ENCODE results near the gene STK4.

The STK4 gene

DNA sequence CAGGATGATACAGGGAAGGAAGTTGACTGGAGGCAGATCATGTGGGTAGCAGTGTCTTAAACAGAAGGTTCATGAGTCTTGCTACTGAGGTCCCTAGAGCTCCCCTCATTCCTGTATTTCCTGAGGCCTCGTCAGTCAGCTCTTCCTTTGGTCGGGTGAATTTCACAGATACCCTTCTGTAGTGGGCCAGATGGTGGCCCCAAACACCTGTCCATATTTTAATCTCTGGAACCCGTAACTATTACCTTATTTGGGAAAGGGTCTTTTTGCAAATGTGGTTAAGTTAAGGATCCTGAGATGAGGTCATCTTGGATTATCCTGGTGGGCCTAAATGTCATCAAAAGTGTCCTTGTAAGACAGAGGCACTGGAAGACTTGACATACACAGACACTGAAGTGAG, 125.1 kb downstream of the STK4 start:
- no peak for DNase-seq

DNA sequence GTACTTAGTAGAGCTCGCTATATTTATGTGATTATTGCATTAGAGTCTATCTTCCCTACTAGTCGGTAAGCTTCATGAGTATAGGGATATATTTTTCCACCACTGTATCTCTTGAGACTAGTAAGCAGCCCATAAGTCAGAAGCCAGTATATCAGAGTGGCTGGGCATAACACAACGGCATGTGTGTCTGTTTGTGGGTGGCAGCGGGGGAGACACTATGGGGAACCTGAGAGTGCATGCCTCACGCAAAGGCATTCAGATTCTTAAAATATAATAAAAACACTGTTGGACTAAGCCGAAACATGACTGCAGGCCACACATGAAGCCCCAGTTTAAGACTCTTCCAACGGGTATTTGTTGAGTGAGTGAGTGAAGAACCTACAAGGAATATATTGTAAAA, 126.6 kb downstream of the STK4 start:
- DNase-seq: no peak

DNA sequence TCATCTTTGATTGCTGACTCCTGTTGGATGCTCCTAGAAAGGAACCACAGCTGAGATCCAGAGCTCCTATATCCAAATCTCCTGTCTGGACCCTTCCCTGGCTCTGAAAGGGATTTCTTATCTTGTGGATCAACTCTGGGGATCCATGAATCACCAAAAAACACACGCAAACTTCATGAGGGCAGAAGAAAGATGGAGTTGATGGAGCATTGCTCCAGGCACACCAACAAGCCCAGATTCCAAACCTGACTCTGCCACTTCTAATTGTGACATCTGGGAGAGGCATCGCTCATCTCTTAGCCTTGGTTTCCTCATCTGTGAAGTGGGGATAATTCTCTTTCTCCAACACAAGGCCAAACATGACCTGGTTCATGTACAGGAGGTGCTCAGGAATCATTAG, 127.9 kb downstream of the STK4 start:
- DNase-seq: no peak

DNA sequence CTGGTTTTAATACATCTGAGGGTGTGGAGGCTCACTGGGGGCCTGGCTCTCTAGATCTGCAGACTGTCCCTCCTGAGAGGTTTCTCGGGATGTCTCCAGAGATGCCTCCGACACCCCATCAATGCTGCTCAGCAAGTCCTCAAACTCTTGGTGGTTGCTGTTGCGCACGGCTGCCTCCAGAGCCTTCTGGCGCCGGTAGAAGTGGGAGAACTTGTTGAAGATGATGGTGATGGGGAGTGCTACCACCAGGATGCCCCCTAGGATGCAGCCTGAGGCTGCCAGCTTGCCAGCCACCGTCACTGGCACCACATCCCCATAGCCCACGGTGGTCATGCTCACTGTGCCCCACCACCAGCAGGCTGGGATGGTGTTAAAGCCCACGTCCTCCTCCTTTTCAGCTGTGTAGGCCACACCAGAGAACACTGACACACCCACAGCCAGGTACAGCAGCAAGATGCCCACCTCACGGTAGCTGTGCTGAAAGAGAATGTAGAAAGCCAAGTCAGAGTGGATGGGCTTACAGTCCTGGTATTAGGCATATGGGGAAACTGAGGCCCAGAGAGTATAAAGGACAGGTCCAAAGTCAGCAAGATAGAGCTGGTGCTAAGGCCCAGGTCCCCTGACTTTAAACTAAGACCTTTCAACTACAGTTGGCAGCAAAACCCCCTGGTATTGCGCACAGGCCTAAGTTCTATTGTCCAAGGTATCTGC, 128.7 kb downstream of the STK4 start:
- DNase-seq: no peak

DNA sequence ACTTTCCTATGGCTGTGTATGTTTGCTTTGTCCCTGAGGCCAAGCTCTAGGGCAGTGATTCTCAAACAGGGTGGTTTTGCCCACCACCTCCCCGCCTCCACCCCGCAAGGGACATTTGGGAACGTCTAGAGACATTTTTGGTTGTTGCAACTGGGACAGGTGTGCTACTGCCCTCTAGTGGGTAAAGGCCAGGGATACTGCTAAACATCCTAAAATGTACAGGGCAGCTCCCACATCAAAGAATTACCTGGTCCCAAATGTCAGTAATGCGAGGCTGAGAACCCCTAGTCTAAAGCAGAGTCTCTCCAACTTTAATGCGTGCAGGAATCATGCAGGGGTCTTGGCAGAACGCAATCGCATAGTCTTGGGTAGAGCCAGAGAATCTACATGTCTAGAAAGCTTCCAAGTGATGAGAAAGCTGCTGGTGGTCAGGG, 129.5 kb downstream of the STK4 start:
- DNase-seq: peak; percentile 72

DNA sequence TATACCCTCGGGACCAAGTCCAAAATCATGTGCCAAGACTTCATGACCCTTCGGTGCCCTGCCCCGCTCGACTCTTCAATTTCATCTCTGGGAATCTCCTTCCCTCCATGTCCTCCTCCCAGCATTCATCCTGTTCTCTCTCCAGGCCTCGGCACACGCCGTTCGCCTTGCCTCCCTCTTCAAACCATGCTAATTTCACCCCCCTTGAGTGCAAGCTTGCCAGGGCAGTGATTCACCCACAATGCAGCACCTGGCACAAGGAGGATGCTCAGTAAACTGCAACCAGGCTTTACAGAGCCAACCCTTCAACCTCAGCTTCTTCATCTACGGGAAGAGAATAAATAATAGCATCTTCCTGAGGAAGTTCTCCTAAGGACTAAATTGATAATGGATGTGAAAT, 130.5 kb downstream of the STK4 start:
- no peak for DNase-seq

DNA sequence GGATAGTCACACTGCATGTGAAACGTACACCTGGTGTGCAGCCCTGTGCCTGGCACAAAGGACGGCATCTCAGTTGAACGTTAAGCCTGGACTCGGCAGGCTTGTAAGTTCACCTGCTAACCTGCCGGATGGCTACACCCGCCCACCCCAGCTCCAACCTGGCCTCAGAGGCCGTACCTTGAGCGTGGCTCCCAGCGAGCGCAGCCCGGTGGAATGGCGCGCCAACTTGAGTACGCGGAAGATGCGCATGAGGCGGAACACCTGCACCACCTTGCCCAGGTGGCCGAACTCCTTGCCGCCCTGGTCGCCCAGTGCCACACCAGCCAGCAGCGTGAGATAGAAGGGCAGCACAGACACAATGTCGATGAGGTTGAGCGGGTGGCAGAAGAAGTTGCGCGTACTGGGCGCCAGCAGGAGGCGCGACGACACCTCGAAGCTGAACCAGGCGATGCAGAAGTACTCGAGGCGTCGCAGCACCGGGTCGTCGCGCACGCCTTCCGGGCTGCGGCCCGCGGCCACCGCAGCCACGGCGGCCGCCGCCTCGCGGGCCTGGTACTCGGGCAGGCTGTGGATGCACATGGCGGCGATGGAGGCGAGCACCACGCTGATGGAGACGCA, 131.3 kb downstream of the STK4 start:
- DNase-seq: peak; percentile 59

DNA sequence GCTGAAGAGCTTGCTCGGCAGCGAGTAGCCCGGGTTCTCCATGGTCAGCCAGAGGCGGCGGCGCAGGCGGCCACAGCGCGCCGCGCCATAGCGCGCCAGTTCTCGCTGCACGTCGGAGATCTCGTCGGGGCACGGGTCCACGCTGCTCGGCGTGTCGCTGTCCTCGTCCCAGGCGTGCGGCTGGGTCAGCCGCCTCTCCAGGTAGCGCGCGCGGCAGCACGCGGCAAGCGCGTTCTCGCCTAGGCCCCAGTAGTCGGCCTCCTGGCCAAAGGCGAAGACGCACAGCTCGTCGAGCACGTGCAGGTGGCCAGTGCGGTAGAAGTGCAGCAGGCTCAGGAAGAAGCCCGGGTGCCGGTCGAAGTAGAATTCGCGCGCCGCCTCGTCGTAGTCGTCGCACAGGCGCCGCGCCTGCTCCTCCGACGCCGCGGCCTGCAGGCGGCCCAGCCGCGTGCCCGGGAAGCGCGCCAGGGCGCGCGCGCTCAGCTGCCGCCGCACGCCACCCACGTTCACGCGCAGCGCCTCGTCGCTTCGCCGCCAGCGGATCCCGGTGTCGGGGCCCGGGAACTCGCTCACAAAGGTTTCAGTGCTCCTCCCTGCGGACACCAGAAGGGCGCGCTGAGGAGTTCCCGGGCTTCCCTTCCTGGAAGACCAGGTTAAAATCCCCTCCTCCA, 131.9 kb downstream of the STK4 start:
- no peak for DNase-seq

DNA sequence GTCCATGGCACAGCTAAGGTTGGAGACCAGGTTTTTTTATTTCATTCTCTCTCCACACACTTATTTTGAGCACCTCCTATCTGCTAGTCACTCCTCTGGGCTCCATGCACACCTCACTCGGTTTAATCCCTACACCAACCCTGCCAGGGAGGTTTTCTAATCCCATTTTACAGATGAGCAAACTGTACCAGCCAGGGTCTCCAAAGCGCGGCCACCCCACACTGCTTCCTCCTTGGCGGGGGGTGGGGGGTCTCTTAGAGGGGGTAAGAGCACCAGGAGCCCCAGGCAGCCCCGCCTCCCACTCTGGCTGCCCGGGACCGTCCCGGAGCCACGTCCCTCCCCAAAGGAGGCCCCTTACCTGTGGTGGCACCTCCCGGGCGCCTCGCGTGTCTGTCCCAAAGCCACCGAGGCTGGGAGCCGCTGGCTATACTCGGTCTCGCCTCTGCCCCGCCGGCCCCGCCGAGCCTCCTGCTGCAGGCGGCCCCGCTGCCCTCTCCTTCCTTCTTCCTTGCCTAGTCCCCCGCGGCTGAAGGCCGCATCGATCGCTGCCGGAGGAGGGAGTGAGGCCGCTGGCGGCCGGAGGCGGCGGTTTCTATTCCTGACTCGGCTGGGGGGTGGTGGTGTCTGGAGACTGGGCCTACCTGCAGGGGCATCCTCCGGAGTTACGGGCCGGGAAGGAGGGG, 134.4 kb downstream of the STK4 start, which contains the start of gene KCNS1:
KCNS1 (minus strand) TSS at position 565 of the 683 bp plus-strand sequence. CDS start 1,891 bp downstream, outside the sequence.
- DNase-seq: no peak

DNA sequence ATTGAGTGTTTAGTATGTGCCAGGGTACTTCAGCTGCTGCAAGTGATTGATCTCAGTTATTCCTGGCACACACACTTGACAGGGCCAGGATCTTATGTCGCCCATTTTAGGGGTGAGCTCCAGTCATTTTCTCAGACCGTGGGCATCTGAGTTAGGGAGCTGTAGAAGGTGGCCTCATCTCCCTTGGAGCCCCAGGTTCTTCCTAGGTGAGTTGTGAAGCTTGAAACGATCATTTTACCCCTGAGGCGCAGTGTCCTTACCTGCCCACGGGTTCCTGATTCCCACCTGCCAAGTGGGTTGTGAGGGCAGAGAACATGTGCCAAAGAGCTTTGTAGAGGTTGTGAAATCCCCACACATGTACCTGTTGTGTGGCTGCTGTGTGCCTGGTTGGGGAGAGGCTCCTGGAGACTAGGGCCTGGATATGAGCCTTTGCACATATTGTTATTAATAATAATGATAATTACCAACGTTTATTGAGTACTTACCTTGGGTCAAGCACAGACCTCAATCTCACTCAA, 135.1 kb downstream of the STK4 start:
- DNase-seq: no peak

DNA sequence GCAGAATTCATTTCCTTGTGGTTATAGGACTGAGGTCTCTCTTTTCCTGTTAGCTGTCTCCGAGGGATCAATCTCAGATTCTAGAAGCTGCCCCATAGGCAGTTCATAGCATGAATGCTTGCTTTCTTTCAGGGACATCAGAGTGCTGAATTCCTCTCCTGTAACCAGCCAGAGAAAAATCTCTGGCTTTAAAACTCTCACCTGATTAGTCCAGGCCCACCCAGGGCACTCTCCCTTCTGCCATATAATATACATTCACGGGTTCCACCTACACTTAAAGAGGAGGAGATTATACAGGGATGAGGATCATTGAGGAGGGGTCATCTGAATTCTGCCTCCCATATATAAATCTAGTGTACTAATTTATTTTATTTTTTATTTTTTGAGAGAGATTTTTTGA, 136.8 kb downstream of the STK4 start:
- no peak for DNase-seq

DNA sequence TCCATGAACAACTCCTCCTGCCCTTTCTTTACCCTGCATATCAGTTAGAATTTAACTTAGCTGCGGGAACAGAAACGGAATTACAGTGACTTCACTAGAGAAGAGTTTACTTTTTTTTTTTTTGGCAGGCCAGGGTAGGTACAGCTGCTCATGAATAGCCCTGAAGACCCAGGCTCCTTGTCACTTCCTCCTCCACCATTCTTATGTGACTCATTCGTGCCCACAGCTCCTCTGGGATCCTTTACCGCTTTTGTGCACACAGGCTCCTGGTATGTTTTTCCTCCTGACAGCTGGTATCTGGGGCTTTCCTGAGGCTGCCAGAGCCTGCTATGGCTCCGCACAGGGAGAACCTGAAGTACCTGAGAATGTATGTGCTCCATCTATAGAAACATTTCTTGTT, 138.5 kb downstream of the STK4 start:
- no peak for DNase-seq

DNA sequence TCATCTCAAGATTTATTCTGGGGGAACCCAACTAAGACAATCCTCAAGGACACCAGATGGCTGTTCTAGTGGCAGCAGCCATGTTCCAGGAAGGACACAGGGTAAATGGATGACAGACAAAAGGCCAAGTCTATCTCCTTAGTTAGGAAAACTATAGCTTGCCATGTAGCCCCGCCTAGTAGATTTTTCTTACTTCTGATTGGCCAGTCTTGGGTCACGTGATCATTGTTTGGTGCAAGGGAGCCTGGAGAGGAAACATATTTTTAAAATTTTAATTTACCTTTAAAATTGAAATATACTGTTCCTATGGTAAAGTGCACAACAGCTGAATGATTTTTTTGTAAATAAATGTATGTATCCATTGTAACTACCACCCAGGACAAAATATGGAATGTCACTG, 139.0 kb downstream of the STK4 start:
- no peak for DNase-seq

DNA sequence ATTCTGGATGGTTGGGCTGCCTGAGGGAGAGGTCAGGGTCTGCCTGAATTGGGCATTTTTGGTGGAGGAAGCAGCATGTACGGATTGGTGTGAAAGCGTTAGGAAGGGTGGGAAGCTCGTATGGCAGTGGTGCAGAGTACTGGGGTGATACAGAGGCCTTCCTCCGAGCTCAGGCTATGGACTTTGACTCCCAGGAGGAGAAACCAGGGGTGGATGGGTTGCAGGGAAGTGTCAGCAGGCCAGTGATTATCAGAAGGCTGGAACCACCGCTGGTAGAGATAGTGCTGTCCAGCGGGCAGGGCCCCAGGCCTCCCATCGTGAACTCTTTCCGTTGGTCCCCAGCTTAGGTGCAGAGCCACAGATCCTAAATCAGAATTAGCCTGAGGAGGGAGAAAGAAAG, 143.3 kb downstream of the STK4 start:
- no peak for DNase-seq

DNA sequence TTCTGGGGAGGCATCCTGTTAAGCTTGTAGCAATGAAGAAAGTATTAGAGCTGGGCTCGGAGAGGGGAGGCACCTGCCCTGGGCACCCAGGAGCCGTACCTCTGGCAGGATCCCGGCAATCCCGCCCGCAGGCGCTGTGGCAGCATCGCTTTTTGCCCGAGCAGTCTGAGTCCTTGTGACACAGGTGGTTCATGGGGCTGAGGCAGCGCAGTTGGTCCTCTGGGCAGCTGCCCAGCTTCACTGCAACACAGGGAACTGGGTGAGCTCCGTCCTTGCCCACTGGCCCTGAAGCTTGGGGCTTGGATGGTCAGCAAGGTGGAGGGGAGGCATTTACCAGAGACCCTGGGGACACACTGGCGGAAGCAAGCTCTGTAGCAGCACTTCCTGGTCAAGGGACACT, 144.0 kb downstream of the STK4 start:
- no peak for DNase-seq

DNA sequence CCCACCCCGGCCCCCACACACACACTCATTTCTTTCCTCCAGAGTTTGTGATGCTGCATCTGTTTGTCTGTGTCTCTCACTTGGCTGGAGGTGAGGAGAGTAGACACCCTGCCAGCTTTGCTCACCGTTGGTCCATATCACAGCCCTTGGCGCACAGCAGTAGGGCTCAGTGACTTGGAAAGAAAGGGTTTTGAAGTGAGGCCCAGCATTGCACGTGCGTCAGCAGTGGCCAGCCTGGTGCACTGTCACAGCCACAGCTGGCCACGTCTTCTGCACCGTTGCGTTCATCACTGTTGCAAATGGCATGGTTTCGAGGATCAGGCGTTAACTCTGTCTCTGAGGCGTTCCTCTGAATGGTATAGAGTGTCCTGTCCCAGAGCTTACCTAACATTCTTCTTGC, 145.0 kb downstream of the STK4 start:
- no peak for DNase-seq

DNA sequence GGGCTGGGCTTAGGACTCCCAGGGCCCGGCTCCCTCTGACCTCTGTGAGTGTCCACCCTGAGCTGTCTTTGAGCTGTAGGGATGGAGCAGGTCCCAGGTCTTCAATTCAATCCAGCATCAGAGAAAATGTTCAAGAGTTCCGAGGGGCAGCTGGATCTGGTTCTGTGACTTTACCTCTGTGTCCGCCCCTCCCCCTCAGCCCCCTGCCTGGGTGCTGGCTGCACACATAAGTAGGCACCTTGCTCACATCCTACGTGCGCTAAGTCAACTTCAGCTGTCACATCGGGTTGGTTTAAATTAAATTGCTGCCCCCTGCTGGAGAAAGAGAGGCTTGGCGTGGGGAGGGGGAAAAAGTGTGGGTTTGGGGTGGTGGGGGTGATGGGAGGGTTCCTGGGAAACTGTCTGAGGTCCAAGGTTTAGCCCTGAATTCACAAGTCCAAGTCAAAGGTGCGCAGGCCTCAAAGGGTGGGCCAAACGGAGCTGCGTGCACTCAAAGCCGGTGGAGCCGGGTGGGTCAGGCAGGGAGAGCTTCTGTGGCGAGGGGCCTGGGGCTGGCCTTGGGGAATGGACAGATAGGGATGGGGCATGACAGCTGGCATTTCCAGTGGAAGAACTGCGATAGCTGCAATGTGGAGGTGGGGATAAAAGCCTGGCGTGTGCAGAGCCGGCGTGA, 145.6 kb downstream of the STK4 start:
- peak; percentile 30 for DNase-seq

DNA sequence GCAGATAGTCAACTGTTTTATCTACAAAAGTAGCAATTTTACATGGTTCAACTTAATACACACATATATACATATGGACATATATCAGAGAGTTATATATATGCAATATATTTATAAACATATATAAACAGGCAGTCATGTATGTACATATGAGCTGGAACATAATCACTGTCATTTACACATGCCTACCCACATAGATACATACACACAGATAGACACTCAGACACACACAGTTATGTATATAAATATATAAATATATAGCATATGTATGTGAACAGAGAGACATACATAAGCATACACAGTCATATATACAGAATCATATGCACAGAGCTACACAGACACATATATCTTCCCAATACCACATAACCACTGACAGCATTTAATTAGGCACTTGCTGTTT, 146.4 kb downstream of the STK4 start:
- no peak for DNase-seq

DNA sequence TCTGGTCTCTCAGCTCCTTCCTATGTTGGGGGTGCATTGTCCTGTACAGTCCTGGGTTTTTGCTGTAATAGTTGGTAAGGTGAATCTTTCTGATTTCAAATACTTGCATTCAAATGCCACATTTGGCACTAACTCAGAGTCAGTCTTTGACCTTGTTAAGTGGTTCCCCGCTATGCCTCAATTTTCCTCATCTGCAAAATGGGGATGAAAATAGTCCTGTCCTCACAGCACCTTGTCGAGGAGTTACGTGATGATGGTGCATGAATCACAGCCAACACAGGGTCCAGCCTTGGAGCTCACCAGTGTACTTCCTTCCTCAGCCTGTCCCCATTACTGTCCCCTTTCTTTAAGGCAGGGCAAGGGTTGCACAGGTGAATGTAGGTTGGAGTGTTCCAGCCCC, 147.6 kb downstream of the STK4 start:
- no peak for DNase-seq

DNA sequence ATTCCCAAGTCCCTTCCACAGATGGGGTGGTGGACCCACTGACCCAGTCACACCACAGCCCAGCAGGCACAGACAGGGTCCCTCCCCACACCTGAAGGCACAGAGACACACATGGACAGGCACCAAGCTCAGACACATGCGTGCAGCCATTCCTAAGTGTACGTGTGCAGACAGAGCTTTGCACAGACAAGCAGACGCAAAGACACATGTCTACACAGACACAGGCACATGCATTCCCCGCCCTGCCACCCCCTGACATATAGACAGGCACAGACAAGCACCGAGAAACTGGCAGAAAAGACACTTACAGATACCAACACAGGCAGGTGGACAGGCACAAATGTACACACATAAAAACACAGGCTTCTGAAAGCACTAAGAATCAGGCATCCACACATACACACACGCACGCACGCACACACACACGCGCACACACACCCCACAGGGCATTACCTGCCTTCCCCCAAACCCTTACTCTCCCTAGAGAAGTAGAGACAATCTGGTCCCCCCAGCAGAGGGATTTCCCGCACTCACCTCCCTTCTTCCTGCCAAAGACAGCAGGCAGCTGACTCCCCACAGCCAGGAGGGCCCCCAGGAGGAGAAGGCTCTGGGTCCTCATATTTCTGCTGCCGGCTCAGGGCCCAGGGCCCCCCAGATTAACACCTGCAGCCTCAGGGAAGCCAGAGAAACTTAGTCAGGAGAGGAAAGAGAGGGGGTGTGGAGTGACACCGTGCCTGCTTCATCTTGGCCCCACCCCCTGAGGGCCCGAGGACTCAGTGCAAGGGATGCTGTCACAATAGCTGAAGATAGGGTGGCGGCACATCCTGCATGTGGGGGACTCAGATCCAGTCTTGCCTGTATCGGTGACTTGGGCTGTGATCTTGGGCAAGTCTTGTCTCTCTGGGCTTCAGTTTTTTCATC, 148.4 kb downstream of the STK4 start, which contains the start of gene WFDC5:
WFDC5 (minus strand) TSS at position 710 of the 921 bp plus-strand sequence; CDS start at position 619, 91 bp downstream.
- DNase-seq: no peak

DNA sequence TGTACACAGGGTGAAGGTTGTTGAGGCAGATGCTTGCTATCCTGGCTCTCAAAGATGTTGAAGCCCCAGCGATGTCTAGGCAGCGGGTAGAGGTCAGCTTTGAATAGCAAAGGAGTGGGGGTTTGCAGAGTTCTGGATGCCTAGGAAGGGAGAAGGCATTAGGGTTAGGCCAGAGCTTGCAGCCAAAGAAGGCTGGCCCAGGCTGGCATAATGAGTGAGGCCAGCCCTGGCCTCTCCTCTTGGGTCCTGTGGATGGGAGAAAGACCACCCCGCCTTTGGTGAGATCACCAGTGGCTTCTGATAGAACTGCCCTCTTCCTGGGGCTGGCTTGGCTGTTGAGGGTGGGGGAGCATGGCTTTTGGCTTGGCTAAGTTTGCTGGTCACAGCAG, 149.1 kb downstream of the STK4 start:
- no peak for DNase-seq

DNA sequence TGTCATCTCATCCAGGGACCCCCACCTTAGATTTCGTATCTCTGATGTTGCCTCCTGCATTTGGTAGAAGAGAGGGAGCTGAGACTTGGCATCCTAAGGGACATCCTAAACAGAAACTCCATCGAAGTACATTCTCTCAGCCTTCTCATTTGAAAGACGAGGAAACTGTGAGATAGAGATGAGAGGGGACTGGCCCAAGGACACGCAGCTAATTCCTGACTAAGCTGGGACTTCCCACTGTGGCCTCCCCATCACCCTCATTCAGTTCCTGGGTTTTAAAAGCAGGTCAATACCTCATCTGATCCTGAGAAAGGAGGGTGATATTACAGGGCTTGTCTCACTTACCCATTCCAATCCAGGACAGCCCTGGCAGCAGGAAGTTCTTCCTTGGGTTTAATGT, 149.5 kb downstream of the STK4 start:
- no peak for DNase-seq

Measured in activated CD4-positive, alpha-beta T cell treated with anti-CD3 and anti-CD28 coated beads, Interleukin-2, amount 50 U/mL, for 16 hours (primary cell).